HG02938 (cell line): ENCODE results near the gene NF1.
"Not testable (repeated sequence)": the region's sequence is repeated elsewhere in the genome, so short reads cannot be mapped to it uniquely, and the experiment has no call there.

ENCODE experiments used
- ATAC-seq: cut with Tn5 transposase; IDR thresholded peaks from one replicate; pipeline ENCODE4 v1.9.1; 2021; ENCODE audit warnings: mild to moderate bottlenecking, moderate library complexity; ENCODE audit not compliant: unreplicated experiment

NF1 gene

DNA sequence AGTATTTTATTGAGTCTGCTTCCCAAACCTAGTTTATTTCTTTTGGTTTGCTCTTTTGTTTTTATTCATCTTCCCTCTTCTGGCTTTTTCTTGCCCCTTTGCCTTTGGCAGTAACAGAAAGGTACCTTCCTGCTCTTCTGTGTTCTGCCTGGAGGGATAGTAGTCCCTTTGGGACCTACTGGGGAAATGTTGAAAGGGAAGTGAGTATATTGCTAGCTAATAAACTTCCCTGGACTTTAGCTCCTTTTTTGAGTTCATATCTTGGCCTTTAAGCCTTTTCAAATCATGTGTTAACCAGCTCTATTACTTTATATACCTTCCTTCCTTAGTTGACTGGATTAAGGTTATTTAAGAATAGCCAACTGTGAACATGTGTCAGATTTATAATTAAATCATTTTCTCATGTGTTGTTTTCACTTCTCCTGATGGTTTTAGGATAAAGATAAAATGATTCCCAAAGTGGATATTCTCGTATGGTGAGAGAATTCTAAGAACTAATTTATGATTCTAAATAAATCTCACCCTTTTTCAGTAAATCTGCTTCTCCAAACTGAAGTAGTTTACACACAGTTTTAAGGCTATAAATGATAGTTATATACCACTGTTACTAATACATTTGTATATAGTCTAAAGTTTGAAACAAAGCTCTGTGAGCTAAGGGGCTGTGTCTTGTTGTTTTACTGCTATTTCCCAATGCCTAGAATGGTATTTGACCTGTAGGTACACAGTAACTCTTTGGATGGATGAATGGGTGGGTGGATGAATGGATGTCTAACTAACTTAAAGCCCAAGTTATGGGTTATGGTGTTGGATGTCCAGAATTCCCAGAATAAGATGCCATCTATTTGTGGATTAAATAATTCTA, 156.6 kb downstream of the NF1 start:
- ATAC-seq = no peak

DNA sequence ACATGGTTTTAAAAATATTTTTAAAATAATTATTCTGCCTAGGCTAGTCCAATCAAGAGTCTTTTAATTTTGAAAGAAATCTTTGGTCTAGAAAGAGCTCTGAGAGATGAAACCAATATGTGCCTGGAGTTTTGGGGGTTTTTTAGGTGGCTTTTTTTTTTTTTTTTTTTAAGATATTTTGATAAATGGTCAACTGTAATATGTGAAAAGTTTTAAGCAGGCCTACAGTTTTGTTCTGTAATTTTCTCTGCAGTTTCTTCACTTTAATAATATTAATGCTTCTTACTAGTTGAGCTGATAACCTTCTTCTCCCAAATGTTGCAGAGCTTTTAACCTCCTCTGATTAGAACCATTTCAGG, 157.2 kb downstream of the NF1 start:
- ATAC-seq = no peak

DNA sequence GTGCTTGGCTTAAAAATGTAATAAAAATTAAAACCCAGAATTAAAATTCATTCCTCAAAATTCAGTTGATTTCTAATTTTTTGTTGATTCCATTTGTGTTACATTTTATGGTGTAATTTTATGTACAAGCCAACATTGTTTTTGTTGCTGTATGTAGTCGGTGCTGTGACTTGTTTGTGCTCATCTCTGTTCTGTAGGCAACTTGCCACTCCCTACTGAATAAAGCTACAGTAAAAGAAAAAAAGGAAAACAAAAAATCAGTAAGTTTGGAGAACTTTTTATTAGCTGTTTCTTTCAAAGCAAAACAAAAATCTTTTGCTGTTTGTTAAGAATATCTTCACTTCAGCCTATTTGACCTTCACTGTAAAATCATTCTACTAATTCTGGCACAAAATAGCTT, 158.0 kb downstream of the NF1 start:
- no peak for ATAC-seq

DNA sequence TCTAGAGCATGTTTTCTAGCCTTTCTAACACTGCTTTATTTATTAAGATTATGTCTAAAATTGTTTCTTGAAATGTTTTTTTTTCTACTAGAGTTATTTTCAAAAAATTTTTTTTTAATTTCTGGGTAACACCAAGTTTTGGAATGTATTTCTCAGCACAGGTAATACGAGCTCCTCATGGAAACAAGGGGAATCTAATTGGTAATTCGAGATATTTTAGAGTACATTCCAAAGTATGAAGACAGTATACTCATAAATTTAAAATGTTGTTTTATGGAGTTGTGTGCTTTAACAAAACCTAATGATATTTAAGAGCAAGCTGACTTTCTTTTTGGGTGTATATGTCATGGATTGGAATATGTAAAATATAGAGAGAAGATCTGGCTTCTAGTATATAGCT, 159.9 kb downstream of the NF1 start:
- ATAC-seq = no peak

DNA sequence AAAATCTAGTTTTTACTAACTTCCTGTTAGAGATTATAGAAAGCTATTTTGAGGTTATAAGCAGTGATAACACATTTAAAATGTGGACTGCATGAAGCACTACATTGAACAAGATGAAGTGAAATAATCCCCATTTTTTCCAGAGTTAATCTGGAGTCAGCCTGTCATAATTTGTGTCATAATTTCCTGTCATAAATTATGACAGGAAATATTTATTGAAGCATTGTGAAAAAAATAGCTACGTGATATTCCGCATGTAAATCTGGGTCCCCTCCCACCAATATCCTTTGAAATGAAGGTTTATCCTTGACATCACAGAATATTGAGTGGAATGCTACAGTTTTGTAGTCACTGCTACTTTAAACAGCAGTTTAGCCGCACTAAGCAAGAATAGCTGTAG, 162.2 kb downstream of the NF1 start:
- no peak for ATAC-seq

DNA sequence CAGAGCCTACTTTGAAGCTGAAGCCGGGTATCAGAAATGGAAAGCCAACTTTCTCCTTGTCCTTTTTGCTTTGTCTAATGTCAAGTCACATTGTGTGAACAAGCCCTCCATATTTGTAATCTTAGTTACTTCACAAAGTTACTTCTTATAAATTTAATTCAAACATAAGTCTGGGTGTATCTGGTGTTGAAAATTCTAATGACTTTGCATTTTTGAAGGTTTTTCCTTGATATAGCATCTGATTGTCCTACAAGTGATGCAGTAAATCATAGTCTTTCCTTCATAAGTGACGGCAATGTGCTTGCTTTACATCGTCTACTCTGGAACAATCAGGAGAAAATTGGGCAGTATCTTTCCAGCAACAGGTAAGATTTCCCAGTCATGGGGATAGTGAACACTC, 165.4 kb downstream of the NF1 start:
- ATAC-seq = no peak

DNA sequence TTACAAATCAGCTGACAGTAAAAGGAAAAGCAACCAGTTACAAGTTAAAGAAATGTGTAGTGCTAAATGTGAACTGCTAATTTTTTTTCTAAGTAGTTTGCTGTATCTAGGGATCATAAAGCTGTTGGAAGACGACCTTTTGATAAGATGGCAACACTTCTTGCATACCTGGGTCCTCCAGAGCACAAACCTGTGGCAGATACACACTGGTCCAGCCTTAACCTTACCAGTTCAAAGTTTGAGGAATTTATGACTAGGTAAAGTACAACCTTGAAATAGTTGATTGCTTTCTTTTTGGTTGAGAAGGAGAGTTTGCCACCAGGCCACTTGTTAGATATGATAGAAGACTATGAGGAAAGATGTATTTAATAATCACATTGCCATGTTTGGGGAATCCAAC, 166.8 kb downstream of the NF1 start:
- ATAC-seq = no peak

DNA sequence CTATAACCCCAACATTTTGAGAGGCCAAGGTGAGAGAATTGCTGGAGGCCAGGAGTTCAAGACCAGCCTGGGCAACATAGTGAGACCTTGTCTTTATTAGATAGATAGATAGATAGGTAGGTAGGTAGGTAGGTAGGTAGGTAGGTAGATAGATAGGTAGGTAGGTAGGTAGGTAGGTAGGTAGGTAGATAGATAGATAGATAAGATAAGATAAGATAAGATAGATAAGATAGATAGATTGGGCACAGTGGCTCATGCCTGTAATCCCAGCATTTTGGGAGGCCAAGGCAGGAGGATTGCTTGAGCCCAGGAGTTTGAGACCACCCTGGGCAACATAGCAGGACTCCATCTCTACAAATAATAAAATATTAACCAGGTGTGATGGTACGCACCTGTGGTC, 168.1 kb downstream of the NF1 start:
- not testable (repeated sequence) for ATAC-seq

DNA sequence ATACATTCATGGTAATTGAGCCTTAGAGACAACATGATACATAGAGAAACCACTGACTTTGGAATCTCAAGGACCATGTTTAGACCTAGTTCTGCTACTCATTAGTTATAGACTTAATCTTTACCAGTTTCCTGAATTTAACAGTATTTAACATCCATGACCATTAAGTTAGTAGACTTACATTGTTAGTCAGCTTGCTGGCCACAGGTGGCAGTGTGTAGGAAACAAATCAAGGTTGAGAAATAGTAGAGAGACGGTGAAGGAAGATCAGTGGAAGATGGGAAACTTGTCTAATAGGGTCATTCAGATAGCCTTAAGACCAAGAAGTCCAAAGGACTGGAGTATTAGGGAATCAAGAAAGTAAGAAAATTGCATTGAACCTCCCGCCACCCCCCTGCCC, 171.3 kb downstream of the NF1 start:
- no peak for ATAC-seq

DNA sequence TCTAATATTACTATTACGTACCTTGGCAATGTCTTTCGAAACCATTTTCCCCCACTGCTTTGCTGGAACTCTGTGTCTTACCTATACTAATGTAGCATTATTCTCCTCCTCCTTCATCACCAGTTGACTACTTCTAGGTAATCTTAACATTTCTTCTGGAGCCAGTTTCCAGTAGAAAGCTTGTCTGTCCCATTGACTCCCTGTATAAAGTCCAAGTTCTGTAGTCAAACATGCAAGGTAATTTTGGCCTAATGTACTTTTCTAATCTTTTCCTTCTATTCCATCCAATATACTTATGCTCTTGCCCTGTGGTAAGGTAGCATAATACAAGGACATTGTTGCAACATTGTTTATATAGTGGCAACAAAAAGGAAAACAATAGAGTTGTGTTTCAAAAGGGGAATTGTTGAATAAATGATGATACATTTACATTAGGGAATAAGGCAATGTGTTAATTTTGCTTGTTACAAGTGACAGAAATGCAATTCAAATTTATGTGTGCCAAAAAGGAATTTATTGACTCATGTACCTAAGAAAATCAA, 174.3 kb downstream of the NF1 start:
- no peak for ATAC-seq

DNA sequence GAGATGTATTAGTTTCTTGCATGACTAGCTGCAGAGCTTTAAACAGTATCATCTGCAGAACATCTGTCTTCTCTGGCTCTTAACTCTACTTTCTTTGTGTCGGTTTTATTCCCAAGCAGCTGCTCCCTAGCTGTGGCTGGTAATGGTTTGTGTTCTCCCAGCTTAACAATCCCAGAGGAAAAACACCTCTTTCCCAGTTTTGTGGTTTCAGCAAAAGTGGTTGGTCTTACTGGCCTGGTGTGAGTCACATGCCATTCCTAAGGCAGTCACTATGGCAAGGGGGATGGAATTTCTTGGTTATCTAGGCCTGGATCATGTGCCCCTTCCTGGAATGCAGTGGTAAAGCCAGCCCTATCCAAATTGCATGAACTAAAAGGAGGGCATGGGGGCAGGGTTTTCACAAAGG, 174.8 kb downstream of the NF1 start:
- no peak for ATAC-seq

DNA sequence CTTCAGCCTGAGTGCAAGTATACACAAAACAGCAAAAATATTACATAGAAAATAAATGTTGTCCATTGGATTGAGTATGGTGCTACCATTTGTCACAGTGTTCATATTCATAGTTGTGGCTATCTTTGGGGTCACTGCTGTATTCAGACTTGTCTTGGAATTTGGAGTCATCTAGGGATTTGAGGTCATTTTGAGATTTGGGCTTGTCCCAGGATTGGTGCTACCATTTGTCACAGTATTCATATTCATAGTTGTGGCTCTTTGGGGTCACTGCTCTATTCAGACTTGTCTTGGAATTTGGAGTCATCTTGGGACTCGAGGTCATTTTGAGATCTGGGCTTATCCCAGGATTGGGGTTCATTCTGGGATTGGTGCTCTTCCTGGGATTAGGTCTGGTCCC, 177.5 kb downstream of the NF1 start:
- ATAC-seq = no peak

DNA sequence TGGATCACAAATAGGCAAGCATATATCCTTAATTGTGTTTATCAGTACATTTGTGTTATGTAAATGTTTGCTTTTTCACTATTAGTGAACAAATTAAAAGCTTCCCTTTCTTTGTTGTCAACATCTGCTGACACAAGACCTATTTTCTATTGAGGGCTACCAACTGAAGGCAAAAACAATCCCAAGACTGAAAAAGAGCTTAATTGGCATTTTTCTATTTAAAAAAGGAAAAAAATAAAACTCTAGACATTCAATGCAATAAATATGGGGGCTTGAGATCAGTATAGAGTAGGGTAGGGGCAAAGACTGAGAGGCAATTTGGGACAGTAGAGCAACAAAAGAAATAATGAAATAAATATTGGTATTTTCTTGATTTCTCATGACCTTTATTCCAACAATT, 178.0 kb downstream of the NF1 start:
- no peak for ATAC-seq

DNA sequence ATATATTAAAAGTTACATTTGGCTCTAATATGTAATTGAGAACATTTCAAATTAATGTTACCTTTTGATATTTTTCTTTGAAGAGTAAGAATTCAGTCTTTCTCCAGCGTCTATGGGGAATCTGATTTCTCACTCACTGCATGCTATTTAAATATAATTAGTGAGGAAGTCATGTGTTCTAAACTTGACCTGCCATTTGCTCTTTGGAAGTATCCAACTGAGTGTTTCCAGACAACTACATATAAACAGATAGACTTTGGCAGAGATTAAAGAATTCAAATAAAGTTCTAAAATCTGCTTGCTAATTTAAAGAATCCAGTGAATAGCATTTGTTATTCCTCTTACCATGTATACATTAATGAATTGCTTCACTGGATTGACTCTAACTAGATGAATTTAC, 178.7 kb downstream of the NF1 start:
- ATAC-seq = no peak

DNA sequence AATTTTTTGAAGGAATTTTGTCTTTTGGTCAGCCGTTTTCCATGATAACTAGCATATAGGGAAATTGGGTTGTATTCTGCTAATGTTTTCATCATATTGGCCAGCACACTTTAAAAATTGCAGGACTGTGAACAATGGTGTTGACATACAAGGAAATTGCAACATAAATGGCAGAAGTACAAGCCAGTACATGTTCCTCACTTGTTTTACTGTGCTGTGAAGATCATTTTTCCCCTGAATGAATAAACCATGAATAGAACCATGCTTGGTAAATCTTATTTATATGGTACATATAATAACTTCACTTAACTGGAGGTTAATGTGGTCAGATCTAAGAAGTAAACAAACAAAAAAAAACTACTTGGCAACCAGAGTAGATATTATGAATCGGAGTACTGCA, 179.5 kb downstream of the NF1 start:
- no peak for ATAC-seq

DNA sequence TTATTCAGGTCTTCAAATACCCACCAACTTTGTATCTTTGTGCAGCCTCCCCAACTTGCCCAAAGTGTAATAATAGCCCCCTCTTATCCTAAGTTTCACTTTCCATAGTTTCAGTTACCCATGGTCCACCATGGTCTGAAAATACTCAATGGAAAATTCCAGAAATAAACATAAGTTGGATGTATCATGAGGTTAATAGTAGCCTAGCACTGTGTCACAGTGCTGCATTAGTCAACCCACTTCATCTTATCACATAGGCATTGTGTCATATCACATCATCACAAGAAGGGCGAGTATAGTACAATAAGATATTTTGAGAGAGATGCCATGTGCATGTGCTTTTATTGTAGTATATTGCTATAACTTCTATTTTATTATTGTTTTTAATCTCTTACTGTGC, 180.3 kb downstream of the NF1 start:
- no peak for ATAC-seq

DNA sequence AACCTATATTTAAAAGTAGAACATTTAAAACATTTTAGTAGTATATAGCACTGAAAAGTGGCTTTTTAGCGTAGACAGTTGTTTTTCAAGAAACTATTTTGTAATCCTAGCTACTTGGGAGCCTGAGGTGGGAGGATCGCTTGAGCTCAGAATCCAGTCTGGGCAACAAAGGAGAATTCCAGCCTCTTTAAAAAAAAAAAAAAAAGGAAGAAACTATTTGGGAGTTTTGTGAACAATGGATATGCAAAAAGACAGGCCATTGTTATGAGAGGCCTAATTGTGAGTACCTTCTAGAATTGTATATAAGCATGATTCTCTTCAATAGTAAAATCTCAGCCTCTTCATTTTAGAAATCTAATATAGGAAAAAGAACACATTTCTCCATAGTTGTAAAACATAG, 184.6 kb downstream of the NF1 start:
- no peak for ATAC-seq

DNA sequence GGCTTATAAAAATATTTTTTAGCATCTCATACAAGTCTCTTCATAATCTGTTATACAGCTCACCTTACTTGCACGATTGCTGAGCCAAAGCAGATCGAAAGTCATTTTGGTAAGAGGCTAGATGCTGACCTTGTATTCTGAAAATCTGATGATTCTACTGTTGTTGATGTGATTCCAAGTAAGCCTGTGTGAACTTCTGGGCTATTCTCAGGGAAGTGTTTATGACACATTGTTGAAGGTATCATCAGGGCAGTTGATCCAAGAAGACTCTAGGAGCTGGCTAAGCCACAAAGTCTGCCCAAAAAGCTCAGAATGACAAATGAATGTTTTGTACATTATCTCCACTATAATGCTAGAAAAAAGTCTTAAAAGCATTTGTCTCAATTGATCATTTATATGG, 186.3 kb downstream of the NF1 start:
- ATAC-seq = no peak

DNA sequence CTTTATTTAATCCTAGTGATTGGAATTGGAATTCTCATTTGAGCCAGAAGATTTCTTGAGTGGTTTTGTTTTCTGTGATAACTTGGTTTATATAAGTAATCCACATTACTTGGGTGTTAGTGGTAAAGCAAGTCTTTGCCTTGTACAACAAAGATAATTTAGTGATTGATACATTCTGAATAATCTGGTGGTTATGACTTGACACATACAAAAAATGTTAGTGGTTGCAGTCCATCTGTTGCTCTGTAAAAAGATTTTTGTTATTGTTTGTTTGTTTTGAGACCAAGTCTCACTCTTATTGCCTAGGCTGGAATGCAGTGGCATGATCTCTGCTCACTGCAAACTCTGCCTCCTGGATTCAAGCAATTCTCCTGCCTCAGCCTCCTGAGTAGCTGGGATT, 189.1 kb downstream of the NF1 start:
- ATAC-seq = no peak

DNA sequence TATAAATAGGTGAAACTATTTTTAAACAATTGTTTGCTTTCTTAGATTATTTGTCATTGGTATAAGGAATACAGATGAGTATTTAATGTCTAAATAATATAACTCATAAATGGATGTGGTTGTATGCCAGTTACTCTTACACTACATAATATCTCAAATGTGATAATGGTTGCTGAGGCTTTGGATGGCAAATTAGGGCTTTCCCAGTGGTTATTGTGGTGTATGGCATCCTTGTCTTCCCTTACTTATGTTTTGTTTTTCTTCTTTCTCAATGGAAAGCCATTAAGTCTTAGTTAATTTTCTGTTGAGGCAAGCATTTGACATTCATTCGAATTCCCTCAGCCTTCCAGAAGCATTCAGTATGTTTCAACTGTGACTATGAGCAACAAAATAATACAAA, 191.8 kb downstream of the NF1 start:
- ATAC-seq = no peak

DNA sequence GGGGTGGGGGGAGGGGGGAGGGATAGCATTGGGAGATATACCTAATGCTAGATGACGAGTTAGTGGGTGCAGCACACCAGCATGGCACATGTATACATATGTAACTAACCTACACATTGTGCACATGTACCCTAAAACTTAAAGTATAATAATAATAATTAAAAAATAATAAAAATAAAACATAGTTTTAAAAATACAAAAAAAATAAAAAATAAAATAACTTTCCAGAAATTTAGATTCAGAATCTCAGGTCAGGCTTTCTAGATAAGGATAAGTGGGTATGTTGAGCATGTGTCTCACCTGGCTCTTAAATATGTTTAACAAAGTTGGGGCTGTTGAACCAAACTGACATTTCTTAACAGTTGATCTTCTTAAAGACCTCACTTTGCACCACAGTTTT, 193.2 kb downstream of the NF1 start:
- not testable (repeated sequence) for ATAC-seq

DNA sequence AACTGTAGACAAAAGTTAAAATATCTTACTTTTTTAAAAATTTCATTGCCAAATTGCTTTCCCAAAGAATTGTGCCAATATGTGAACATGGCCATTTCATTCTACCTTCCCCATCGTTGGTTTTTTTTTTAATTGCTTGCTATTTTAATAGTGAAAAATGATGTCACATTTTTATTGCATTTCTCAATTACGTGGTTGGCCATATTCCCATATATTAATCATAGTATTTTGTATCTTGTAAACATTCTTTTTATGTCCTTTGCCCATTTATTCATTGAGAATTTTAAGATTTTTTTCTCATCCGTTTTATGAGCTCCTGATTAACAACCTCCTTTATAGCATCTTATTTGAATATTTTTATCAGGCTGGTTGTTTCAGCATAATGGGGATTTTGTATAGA, 195.0 kb downstream of the NF1 start:
- ATAC-seq = no peak

DNA sequence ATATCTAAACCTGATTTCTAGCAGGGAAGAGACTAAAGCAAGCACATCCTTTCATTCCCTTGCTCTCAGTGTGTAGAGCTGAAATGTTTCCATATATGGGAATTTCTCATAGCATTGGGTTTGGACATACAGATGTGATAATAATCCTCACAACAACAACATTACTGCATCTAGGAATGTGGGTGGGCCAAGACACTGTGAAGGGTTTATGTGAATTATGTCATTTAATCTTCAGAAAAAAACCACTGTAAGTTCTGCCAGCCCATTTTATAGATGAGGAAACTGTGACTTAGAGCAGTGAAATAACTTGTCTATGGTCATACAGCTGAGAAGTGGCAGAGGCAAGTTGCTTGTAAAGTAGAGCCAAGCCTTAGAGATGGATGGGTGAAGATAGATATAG, 197.0 kb downstream of the NF1 start:
- no peak for ATAC-seq
